ENCODE data around the gene RNASEH1. TPM values are rescaled to one million over a fixed set of nuclear protein-coding genes. Genes with fewer than 3 reads are reported as not detected.

RNASEH1 gene
- total RNA-seq, 4 donors from 2014 or later = 17.9 to 26.3 (median 23.8) TPM

DNA sequence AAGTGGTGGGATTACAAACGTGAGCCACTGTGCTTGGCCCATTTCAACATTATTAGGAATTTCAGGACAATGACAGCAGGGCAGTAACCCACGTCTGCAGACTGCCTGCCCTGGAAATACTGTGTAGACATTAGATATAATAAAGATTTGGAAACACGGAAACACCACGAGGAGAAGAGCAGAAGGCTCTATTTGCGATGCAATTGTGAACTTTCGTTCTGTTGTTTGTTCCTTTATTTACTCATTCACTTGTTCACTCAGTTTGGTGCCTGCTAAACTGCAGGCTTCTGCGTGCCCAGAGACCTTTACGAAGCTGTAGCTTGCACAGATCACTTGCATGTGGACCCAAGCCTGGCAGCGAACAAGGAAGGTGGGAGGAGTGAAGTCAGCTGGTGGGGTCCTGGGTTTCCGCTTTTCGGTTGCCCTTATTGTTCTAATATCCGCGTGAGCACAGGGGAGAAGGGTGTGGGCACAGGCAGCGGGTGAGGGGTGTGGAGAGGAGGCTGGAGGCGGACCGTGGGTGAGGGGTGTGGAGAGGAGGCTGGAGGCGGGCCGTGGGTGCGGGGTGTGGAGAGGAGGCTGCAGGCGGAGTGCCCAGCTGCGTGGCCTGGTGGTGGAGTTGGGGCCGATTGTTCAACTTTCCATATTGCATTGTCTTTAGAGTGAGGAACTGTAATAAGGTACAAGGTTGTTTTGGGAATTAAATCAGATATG lies 40.2 kb upstream of the RNASEH1 start:
- TF ChIP-seq, protein P1, sequence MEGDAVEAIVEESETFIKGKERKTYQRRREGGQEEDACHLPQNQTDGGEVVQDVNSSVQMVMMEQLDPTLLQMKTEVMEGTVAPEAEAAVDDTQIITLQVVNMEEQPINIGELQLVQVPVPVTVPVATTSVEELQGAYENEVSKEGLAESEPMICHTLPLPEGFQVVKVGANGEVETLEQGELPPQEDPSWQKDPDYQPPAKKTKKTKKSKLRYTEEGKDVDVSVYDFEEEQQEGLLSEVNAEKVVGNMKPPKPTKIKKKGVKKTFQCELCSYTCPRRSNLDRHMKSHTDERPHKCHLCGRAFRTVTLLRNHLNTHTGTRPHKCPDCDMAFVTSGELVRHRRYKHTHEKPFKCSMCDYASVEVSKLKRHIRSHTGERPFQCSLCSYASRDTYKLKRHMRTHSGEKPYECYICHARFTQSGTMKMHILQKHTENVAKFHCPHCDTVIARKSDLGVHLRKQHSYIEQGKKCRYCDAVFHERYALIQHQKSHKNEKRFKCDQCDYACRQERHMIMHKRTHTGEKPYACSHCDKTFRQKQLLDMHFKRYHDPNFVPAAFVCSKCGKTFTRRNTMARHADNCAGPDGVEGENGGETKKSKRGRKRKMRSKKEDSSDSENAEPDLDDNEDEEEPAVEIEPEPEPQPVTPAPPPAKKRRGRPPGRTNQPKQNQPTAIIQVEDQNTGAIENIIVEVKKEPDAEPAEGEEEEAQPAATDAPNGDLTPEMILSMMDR (IDR thresholded peaks at IDR 0.05) = no peak
- ATAC-seq (ENCODE audit: low FRiP score) (no peak), DNase-seq (ENCODE audit: low spot score) (no peak)

DNA sequence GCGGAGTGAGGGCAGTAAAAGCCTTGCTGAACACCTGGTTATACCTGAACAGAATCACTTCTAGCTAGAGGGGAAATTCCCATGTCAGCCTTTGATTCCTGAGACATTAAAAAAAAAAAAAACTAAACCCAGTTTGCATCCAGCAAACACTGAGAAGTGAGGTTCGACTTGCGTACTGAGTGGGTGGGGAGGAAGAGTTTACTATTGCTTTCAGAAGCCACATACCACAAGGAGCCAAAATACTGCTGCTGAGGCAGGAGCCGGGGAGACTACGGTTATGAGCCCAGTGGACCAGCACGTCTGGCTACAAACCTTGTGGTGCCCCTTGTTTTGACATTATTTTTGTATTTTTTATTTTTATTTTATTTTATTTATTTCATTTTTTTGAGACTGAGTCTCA lies 39.4 kb upstream of the RNASEH1 start:
- DNase-seq (ENCODE audit: low spot score) (no peak), ATAC-seq (ENCODE audit: low FRiP score) (no peak)
- TF ChIP-seq, protein P1 (IDR thresholded peaks at IDR 0.05) = no peak

DNA sequence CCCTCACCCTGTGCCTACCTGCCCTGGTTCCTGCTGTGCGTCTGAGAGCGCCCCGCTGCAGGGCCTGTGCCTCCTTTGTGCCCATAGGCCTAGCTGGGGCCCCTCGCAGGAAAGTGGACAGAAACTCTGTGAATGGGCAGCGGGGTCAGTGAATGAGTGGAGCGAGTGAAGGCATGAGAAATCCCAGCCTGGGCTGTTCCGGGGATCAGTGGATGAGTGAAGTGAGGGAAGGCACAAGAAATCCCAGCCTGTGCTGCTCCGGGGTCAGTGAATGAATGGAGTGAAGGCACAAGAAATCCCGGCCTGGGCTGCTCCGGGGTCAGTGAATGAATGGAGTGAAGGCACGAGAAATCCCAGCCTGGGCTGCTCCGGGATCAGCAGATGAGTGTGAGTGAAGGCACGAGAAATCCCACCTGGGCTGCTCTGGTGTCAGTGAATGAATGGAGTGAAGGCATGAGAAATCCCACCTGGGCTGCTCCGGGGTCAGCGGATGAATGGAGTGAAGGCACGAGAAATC lies 38.8 kb upstream of the RNASEH1 start:
- TF ChIP-seq, protein P1 (IDR thresholded peaks at IDR 0.05) = no peak
- ATAC-seq (ENCODE audit: low FRiP score) (no peak), DNase-seq (ENCODE audit: low spot score) (no peak)

DNA sequence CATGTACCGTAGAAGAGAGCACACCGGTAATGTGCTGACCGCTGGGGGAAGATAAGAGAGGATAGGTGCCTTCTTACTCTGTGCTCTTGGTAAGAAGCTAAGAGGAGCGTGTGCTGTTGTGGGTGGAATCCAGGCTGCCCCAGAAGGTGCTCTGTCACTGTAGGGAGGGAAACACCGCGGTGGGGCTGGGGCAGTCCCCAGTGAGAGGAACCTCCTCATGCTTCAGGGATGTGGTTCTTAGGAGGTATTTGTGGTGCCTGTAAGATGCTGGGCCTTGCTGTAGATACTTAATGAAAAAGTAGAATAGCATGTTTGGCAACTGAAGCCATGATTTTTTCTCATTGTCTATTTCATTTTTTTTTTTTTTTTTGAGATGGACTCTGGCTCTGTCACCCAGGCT lies 37.9 kb upstream of the RNASEH1 start:
- DNase-seq (ENCODE audit: low spot score) = no peak
- TF ChIP-seq, protein P1 (IDR thresholded peaks at IDR 0.05) = no peak
- no peak for ATAC-seq (ENCODE audit: low FRiP score)

DNA sequence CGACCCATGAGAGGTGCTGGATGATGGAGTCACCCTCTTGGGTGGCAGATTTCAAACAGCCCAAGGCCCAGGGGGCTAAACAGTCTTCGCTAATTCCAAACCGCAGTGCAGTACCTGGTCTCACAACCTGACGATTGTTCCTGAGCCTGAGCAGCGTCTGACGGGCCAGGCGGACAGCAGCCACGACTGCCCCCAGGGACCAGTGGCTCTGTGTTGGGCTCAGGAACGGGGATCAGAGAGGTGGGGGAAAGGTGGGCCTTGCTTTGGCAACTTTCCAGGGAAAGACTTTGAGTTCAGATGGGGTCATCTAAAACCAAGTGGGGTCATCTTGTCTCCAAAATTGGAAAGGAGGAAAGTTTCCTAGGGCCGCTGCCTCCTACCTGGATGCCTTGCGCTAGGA lies 37.3 kb upstream of the RNASEH1 start:
- TF ChIP-seq, protein P1 (IDR thresholded peaks at IDR 0.05) = no peak
- DNase-seq (ENCODE audit: low spot score) (no peak), ATAC-seq (ENCODE audit: low FRiP score) (no peak)

DNA sequence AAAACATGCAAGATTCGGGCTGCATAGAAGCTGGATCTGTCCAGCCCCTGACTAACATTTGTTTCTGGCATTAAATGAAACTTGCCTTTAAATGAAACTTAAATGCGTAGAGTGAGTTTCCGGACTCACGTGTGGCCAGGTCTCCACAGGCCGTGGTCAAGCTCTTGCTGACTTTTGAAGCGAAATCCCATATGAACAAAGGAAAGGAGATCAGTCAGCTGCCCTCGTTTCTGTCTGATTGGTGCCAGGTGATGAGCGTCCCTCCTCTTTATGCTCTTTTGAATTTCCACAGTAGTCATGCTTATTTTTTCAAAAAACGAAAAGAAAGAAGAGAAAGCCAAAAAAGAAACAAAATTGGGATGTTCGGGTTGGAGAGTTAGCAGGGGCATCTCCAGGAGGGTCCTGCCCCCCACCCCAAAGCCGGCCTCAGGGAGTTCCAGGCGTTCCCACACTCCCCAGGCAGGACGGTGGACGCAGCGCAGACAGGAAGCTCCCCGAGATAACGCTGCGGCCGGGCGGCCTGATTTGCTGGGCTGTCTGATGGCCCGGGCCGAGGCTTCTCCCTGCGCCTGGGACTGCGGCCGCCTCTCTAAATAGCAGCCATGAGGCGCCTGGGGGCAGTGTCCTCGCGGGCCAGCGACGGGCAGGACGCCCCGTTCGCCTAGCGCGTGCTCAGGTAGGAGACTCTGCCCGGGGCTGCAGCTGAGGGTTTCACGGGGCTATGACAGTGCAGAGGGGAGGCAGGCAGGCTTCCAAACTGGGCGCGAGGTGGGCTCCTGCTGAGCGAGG lies 36.6 kb upstream of the RNASEH1 start, which contains the start of gene COLEC11:
TSS of gene COLEC11 (plus strand) at position 620 of the 789 bp plus-strand sequence. CDS start 9,229 bp downstream, outside the sequence.
- TF ChIP-seq, protein P1 (IDR thresholded peaks at IDR 0.05) = no peak
- no peak for DNase-seq (ENCODE audit: low spot score)
- ATAC-seq (ENCODE audit: low FRiP score) = peak; percentile 54
